K562 (cell line): ENCODE data around the gene ZNF699. TPM values are rescaled to one million over a fixed set of nuclear protein-coding genes. Genes with fewer than 3 reads are reported as not detected.

Source experiments
- BHLHE40 ChIP-seq: IDR thresholded peaks from 2 replicates; pipeline ENCODE4 v1.6.1; 2011; ENCODE audit warnings: low read length, improper control_type of control experiment
- CBX3 ChIP-seq, 2 experiments: IDR thresholded peaks; 1 replicate in 1 of 2; 2 replicates in 1 of 2; pipeline ENCODE4 v1.6.1; 2012; ENCODE audit warnings: inconsistent platforms in 2 of 2, low read length in 2 of 2, borderline replicate concordance in 1 of 2, control low read depth in 1 of 2
- CEBPG ChIP-seq, 3 experiments: fragments of 200-800 bp in 1 of 3; sonication (Bioruptor generic) in 1 of 3; sonication (generic) in 1 of 3; formaldehyde crosslinking in 1 of 3; IDR thresholded peaks in 2 of 3; conservative IDR thresholded peaks in 1 of 3; 2 replicates each; pipeline versions ENCODE4 v1.6.1 to v1.8.0; 2016 to 2022; ENCODE audit warnings: missing compliant biosample characterization in 2 of 3, missing genetic modification characterization in 2 of 3, mild to moderate bottlenecking in 1 of 3, missing genetic modification reagents in 1 of 3
- GABPB1 ChIP-seq: sonication (generic); formaldehyde crosslinking; IDR thresholded peaks from 2 replicates; pipeline ENCODE4 v1.8.0; 2022; ENCODE audit warnings: mild to moderate bottlenecking, missing genetic modification reagents
- HCFC1 ChIP-seq: IDR thresholded peaks from 2 replicates; pipeline ENCODE4 v1.6.1; 2012; ENCODE audit warnings: low read depth, low read length, improper control_type of control experiment
- L3MBTL2 ChIP-seq: fragments of 450-650 bp; IDR thresholded peaks from 2 replicates; pipeline ENCODE4 v1.6.1; 2016; ENCODE audit warnings: mild to moderate bottlenecking, moderate library complexity
- MAFF ChIP-seq: IDR thresholded peaks from 2 replicates; pipeline ENCODE4 v1.6.1; 2012; ENCODE audit warnings: low read length, improper control_type of control experiment
- MAZ ChIP-seq, 2 experiments: fragments of 450-650 bp in 1 of 2; sonication (generic) in 1 of 2; formaldehyde crosslinking; IDR thresholded peaks in 1 of 2; conservative IDR thresholded peaks in 1 of 2; 2 replicates each; pipeline versions ENCODE4 v1.4.0 to v1.5.0; 2020; ENCODE audit warnings: mild to moderate bottlenecking in 1 of 2, missing genetic modification reagents in 1 of 2
- MEF2D ChIP-seq: conservative IDR thresholded peaks from 2 replicates; pipeline ENCODE4 v1.6.1; 2016; ENCODE audit warnings: low read depth, missing genetic modification characterization, missing compliant biosample characterization
- NCOA4 ChIP-seq: fragments of 450-650 bp; IDR thresholded peaks from 2 replicates; pipeline ENCODE4 v1.6.1; 2018; ENCODE audit warnings: mild to moderate bottlenecking; ENCODE audit not compliant: partially characterized antibody
- NFRKB ChIP-seq: fragments of 450-650 bp; IDR thresholded peaks from 2 replicates; pipeline ENCODE4 v1.6.1; 2016; ENCODE audit warnings: low read depth
- NRF1 ChIP-seq, 2 experiments: fragments of 450-650 bp; IDR thresholded peaks in 1 of 2; conservative IDR thresholded peaks in 1 of 2; 2 replicates each; pipeline ENCODE4 v1.6.1; 2014; ENCODE audit warnings: mild to moderate bottlenecking in 2 of 2
- PBX2 ChIP-seq, 2 experiments: IDR thresholded peaks in 1 of 2; conservative IDR thresholded peaks in 1 of 2; 2 replicates each; pipeline ENCODE4 v1.6.1; 2016; ENCODE audit warnings: low read depth in 2 of 2, mild to moderate bottlenecking in 1 of 2, missing compliant biosample characterization in 1 of 2, missing genetic modification characterization in 1 of 2, moderate library complexity in 1 of 2
- PHB2 ChIP-seq: fragments of 450-650 bp; IDR thresholded peaks from 2 replicates; pipeline ENCODE4 v1.6.1; 2017; ENCODE audit warnings: low read depth
- POLR2G ChIP-seq: fragments of 200-400 bp; formaldehyde crosslinking; IDR thresholded peaks from 2 replicates; pipeline ENCODE4 v1.6.1; 2017; ENCODE audit warnings: low read depth, mild to moderate bottlenecking, antibody characterized with exemption, low read length, moderate library complexity
- RCOR1 ChIP-seq, 2 experiments: IDR thresholded peaks; 2 replicates each; pipeline ENCODE4 v1.6.1; 2012; ENCODE audit warnings: low read depth in 2 of 2, low read length in 2 of 2, borderline replicate concordance in 1 of 2, improper control_type of control experiment in 1 of 2
- TEAD1 ChIP-seq, 2 experiments: fragments of 450-650 bp in 1 of 2; sonication (generic) in 1 of 2; formaldehyde crosslinking; IDR thresholded peaks; 2 replicates each; pipeline versions ENCODE4 v1.4.0 to v1.8.0; 2020 to 2022; ENCODE audit warnings: mild to moderate bottlenecking in 2 of 2, missing genetic modification reagents in 1 of 2
- ZNF280B ChIP-seq: fragments of 250-450 bp; sonication (Bioruptor Pico); IDR thresholded peaks from 2 replicates; pipeline ENCODE4 v1.5.1; 2021; ENCODE audit warnings: mild to moderate bottlenecking
- polyA plus RNA-seq, 8 experiments: library from polyadenylated mRNA; depleted of rRNA in 4 of 8; stranded (reverse) in 5 of 8; unstranded in 3 of 8; fragments of >200 nt; fragmentation: Nextera tagmentation in 2 of 8; fragmentation: Illumina TruSeq in 1 of 8; extraction: Ambion mirVana in 2 of 8; extraction: Trizol in 1 of 8; gene quantifications; 2 replicates each; pipeline versions ENCODE4 v1.2.1 to v1.2.3, GENCODE V29; 2011 to 2014; ENCODE audit warnings: inconsistent platforms in 1 of 8, missing spikeins in 1 of 8
- total RNA-seq, 7 experiments: library from RNA; depleted of rRNA in 6 of 7; stranded (reverse); fragments of >200 nt in 6 of 7; fragmentation: Illumina TruSeq in 2 of 7; extraction: Trizol in 2 of 7; gene quantifications; 2 replicates each; pipeline versions ENCODE4 v1.2.1 to v1.2.3, GENCODE V29; 2011 to 2021; ENCODE audit warnings: low replicate concordance in 1 of 7
- TF ChIP-seq, protein P1 (sequence below): fragments of 250-450 bp; sonication (Bioruptor Pico); IDR thresholded peaks from 2 replicates; pipeline ENCODE4 v1.4.0; 2020; ENCODE audit warnings: mild to moderate bottlenecking, moderate library complexity

ZNF699 gene
- total and polyA plus RNA-seq, 9 of the 15 experiments (the other 6 are each of a cell fraction or from before 2014, with no cell fraction given): 0.08 to 4.1 (median 3.1) TPM

DNA sequence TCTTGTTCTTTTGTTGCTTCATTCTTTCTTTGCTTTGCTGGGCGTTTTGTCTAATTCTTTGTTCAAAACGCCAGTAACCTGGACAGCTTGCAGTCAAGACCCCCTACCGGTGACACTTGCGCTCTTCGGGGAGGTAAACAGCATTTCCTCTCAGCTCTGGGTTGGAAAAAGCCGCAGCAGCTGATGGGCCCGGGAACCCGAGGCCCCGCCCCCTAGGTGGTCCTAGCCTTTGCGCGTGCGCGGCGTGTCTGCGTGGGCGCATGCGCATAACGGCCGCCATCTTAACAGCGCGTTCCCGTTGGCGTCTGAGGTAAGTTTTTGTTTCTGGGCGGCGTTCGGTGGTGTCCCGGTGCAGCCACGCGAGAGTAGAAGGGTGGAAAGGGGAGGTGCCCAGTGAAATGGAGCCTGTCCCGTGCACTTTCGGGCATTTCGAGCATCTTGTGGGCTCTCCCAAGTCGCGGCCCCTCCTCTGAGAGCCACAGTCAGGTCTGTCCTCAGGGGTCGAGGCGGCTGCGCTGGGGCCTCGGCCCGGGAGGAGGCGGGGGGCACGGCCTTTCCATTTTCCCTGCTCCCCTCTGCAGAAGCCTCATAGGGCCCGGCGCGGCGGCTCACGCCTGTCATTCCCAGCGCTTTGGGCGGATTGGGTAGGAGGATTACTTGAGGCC, 14.4 kb upstream of the ZNF699 start, which contains the start of gene ZNF559 (continued):
- TF ChIP-seq PBX2 (CRISPR knock-in tag; IDR thresholded peaks at IDR 0.05; ENCODE audit: low read depth) (no peak), PBX2 (tag; conservative IDR thresholded peaks at IDR 0.05; ENCODE audit: low read depth) (no peak), BHLHE40 (peak; percentile 64; the same call in 1 of the 2 replicates), NFRKB (0 out of 2 replicates have a peak, but pooled peaks have one; percentile 7), PHB2 (no peak), MAZ (CRISPR knock-in tag; conservative IDR thresholded peaks at IDR 0.05 in 1 of 2, IDR thresholded peaks at IDR 0.05 in 1 of 2) (peak in 1 of 2 experiments; percentile 57; a peak in 2 of 4 replicates), L3MBTL2 (peak; percentile 33; the same call in 1 of the 2 replicates), MAFF (no peak; the same call in 1 of the 2 replicates), TEAD1 (CRISPR knock-in tag; IDR thresholded peaks at IDR 0.05) (no peak), NCOA4 (no peak), GABPB1 (peak; percentile 36; the same call in 1 of the 2 replicates), RCOR1 (IDR thresholded peaks at IDR 0.05; ENCODE audit: borderline replicate concordance in 1 of 2, low read depth in 2 of 2, low read length in 2 of 2) (no peak), CEBPG (CRISPR knock-in tag; IDR thresholded peaks at IDR 0.05) (no peak), CEBPG (tag; conservative IDR thresholded peaks at IDR 0.05 in 1 of 2, IDR thresholded peaks at IDR 0.05 in 1 of 2) (peak in 1 of 2 experiments; percentile 28; a peak in 1 of 4 replicates), HCFC1 (peak; percentile 27; the same call in 1 of the 2 replicates), CBX3 (IDR thresholded peaks at IDR 0.05; ENCODE audit: borderline replicate concordance in 1 of 2, low read length in 2 of 2) (peak in 1 of 2 experiments; percentile 4; a peak in 1 of 3 replicates), MEF2D (no peak), NRF1 (conservative IDR thresholded peaks at IDR 0.05 in 1 of 2, IDR thresholded peaks at IDR 0.05 in 1 of 2) (peak; percentile 99), POLR2G (peak; percentile 86), ZNF280B (CRISPR knock-in tag) (no peak)
- TF ChIP-seq, protein P1, sequence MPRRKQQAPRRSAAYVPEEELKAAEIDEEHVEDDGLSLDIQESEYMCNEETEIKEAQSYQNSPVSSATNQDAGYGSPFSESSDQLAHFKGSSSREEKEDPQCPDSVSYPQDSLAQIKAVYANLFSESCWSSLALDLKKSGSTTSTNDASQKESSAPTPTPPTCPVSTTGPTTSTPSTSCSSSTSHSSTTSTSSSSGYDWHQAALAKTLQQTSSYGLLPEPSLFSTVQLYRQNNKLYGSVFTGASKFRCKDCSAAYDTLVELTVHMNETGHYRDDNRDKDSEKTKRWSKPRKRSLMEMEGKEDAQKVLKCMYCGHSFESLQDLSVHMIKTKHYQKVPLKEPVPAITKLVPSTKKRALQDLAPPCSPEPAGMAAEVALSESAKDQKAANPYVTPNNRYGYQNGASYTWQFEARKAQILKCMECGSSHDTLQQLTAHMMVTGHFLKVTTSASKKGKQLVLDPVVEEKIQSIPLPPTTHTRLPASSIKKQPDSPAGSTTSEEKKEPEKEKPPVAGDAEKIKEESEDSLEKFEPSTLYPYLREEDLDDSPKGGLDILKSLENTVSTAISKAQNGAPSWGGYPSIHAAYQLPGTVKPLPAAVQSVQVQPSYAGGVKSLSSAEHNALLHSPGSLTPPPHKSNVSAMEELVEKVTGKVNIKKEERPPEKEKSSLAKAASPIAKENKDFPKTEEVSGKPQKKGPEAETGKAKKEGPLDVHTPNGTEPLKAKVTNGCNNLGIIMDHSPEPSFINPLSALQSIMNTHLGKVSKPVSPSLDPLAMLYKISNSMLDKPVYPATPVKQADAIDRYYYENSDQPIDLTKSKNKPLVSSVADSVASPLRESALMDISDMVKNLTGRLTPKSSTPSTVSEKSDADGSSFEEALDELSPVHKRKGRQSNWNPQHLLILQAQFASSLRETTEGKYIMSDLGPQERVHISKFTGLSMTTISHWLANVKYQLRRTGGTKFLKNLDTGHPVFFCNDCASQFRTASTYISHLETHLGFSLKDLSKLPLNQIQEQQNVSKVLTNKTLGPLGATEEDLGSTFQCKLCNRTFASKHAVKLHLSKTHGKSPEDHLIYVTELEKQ (CRISPR knock-in tag): no peak
